Bronchial epithelial cell (primary cell): ENCODE results near the gene DIS3L. TPM values are rescaled to one million over a fixed set of nuclear protein-coding genes. Genes with fewer than 3 reads are reported as not detected.

Experiments
- DNase-seq: peaks from one replicate; pipeline ENCODE4 v3.0.0-alpha.2; 2010; ENCODE audit warnings: low read depth
- FAIRE-seq: peaks from 2 replicates; lab custom pipeline; 2011; peaks lifted over from hg19 to GRCh38; lab: Jason Lieb, UNC
- H3K27me3 ChIP-seq: 2 replicates; pipeline ENCODE4 v1.5.1; 2011; ENCODE audit warnings: low read length; ENCODE audit not compliant: control insufficient read depth, insufficient read depth
- H3K36me3 ChIP-seq: 2 replicates; pipeline ENCODE4 v1.5.1; 2011; ENCODE audit warnings: low read length; ENCODE audit not compliant: control insufficient read depth, insufficient read depth
- H3K4me3 ChIP-seq: 2 replicates; pipeline ENCODE4 v1.5.1; 2011; ENCODE audit warnings: mild to moderate bottlenecking, low read depth, low read length, control low read depth
- CTCF ChIP-seq: IDR thresholded peaks from 2 replicates; pipeline ENCODE4 v1.5.1; 2011; ENCODE audit warnings: mild to moderate bottlenecking, moderate library complexity, low read length, control low read depth, inconsistent platforms; ENCODE audit not compliant: insufficient read depth, severe bottlenecking
- total RNA-seq: library from RNA; depleted of rRNA; stranded (reverse); fragments of >200 nt; gene quantifications from 2 replicates; pipeline ENCODE4 v1.2.1, GENCODE V29; 2014

The DIS3L gene
- total RNA-seq, 1 donor from 2014 or later: 19.2 TPM

- Histone ChIP-seq H3K4me3 (no peak overlapping the region), H3K36me3 (peaks cover 3% of the 10 kb centered on the region), H3K27me3 (no peaks in the 10 kb centered on the region)
- TF ChIP-seq CTCF: no peak
- FAIRE-seq (no peak), DNase-seq (no peak)
Observed at GRCh38 chr15:66309828-66310227, 16.5 kb downstream of the DIS3L start.

- no peak for TF ChIP-seq CTCF
- Histone ChIP-seq H3K36me3 (peaks cover 3% of the 10 kb centered on the region), H3K27me3 (no peaks in the 10 kb centered on the region), H3K4me3 (no peak overlapping the region)
- no peak for DNase-seq
- no peak for FAIRE-seq
Observed at GRCh38 chr15:66310786-66311185, 17.4 kb downstream of the DIS3L start.

- TF ChIP-seq CTCF: no peak
- no peak overlapping the region for H3K4me3 ChIP-seq
- peaks cover 4% of the 10 kb centered on the region for H3K36me3 ChIP-seq
- FAIRE-seq: no peak
- DNase-seq: no peak
- H3K27me3 ChIP-seq: no peaks in the 10 kb centered on the region
Observed at GRCh38 chr15:66312144-66312543, 18.8 kb downstream of the DIS3L start.

- no peak for TF ChIP-seq CTCF
- peaks cover 5% of the 10 kb centered on the region for H3K36me3 ChIP-seq
- H3K4me3 ChIP-seq: no peak overlapping the region
- FAIRE-seq (no peak), DNase-seq (no peak)
- no peaks in the 10 kb centered on the region for H3K27me3 ChIP-seq
Observed at GRCh38 chr15:66323312-66323928, 30.1 kb downstream of the DIS3L start.

- no peak for TF ChIP-seq CTCF
- FAIRE-seq (peak; percentile 64), DNase-seq (no peak)
- no peak overlapping the region for H3K4me3 ChIP-seq
- peaks cover 4% of the 10 kb centered on the region for H3K36me3 ChIP-seq
- H3K27me3 ChIP-seq: no peaks in the 10 kb centered on the region
Observed at GRCh38 chr15:66326051-66326450, 32.7 kb downstream of the DIS3L start.

- Histone ChIP-seq H3K27me3 (no peaks in the 10 kb centered on the region), H3K36me3 (peaks cover 2% of the 10 kb centered on the region), H3K4me3 (no peak overlapping the region)
- FAIRE-seq (no peak), DNase-seq (no peak)
- TF ChIP-seq CTCF: no peak
Observed at GRCh38 chr15:66327736-66328135, 34.4 kb downstream of the DIS3L start.
